HG03280 (cell line): ENCODE results near the gene PSME4.
"Not testable (repeated sequence)": the region's sequence is repeated elsewhere in the genome, so short reads cannot be mapped to it uniquely, and the experiment has no call there.

Experiments
- ATAC-seq: cut with Tn5 transposase; IDR thresholded peaks from one replicate; pipeline ENCODE4 v1.9.1; 2021; ENCODE audit warnings: mild to moderate bottlenecking, moderate library complexity; ENCODE audit not compliant: unreplicated experiment

The PSME4 gene

DNA sequence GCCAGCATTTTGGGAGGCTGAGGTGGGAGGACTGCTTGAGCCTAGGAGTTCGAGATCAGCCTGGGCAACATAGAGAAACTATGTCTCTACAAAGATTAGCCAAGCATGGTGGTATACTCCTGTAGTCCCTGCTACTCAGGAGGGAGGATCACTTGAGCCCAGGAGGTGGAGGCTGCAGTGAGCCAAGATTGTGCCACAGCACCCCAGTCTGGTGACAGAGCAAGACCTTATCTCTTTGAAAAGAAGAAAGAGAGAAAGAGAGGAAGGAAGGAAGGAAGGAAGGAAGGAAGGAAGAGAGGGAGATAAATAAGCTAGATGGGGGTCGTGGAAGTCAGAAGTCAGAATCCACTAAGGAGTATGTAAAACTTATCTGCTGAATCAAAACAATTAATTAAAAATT lies 127.2 kb downstream of the PSME4 start:
- no peak for ATAC-seq

- ATAC-seq: no peak
Observed at GRCh38 chr2:53842891-53843290, 127.9 kb downstream of the PSME4 start.

DNA sequence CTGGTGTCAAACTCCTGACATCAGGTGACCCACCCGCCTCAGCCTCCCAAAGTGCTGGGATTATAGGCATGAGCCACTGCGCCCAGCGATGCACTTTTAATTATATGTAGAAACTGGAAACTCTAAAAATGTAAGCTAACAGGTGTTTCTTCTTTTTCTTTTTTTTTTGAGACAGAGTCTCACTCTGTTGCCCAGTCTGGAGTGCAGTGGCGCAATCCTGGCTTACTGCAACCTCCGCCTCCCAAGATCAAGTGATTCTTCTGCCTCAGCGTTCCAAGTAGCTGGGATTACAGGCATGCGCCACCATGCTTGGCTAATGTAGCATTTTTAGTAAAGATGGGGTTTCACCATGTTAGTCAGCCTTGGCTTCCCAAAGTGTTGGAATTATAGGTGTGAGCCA lies 129.1 kb downstream of the PSME4 start:
- ATAC-seq: not testable (repeated sequence)

DNA sequence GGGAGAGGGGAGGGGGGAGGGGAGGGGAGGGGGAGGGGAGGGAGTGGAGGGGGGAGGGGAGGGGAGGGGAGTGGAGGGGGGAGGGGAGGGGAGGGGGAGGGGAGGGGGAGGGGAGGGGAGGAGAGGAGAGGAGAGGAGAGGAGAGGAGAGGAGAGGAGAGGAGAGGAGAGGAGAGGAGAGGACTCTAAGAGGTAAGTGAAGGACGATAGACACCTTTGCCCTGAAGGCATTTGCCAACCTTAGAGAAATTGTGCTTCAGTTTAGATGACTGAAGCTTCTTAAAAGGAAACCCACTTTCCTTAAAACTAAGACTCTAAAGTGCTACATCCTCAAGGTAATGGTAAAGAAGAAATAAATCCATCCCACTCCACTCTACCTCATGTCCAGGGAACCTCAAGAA lies 130.2 kb downstream of the PSME4 start:
- ATAC-seq: no peak

DNA sequence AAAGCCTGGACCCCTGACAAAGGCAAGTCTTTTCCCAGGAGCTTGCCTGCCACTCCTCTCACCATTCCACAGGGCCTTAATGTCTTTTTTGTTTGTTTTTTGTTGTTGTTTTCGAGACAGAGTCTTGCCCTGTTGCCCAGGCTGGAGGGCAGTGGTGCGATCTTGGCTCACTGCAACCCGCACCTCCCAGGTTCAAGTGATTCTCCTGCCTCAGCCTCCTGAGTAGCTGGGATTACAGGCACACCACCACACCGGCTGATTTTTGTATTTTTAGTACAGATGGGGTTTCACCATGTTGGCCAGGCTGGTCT lies 140.9 kb downstream of the PSME4 start:
- not testable (repeated sequence) for ATAC-seq

- no peak for ATAC-seq
Observed at GRCh38 chr2:53829273-53829979, 141.4 kb downstream of the PSME4 start.

GRCh38 chr2:53828331-53828730 lies 142.5 kb downstream of the PSME4 start:
- ATAC-seq: no peak

GRCh38 chr2:53827398-53828175 lies 143.2 kb downstream of the PSME4 start:
- no peak for ATAC-seq

DNA sequence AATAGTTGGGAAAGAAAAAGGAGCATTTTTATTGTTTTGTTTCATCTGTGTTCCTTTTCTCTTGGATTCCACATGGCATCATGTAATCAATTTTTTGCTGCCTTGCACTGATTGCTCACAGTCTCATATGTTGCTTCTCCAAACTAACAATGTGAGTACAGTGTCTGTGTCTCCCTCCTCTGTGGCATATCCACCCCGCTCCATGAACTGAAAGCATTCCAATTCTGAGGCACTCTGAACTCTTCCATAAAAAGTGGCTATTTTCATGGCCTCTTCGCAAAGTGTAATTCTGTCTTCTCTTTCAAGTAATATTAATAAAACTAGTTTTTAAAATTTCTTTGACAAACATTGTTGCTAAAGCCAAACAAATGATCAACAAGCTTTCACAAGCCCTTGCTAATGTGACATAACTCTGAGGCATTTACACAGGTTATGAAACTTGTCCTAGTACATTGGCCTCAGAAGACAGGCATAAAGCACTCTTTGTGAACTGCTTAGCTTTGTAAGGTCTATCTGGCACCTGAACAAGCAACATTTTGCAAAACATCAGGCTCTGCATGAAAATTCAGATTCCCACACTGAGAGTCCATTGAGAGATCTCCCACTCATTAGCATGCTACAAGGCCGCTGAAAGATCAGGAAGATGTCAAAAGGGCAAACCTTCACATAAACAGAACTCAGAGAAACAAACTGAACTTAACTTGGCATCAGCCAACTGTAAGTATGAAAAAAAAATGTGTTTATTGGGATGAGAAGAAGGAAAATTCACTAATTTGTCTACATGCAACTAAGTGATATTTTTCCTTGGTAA lies 144.0 kb downstream of the PSME4 start:
- no peak for ATAC-seq

DNA sequence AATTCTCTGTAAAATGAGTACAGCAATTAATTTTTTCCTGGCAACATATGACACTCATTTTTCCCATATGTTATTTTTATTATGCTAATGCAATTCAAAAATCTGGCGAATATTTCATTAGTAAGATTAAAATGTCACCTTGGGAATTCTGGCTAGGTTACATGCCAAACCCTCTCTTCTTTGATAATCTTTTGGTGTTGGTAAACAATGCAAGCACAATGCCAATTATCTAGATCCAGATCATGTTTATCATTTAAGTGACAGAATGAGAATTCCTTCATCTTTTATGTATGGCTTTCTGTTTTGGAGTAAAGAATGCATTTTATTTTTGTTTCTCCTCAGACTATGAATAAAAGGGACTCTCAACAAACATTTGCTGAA lies 144.8 kb downstream of the PSME4 start:
- no peak for ATAC-seq

DNA sequence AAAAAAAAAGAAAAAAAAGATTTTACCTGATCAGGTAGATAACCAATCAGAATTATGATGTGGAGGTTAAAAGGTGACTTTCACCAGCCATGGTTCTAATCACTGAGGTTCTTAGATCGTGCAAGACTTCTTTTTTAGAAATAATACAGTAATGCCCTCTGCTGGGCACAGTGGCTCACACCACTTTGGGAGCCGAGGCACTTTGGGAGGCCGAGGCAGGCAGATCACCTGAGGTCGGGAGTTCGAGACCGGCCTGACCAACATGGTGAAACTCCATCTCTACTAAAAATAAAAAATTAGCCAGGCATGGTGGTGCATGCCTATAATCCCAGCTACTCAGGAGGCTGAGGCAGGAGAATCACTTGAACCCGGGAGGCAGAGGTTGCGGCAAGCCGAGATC lies 147.2 kb downstream of the PSME4 start:
- ATAC-seq: not testable (repeated sequence)

- ATAC-seq: no peak
Observed at GRCh38 chr2:53821810-53822209, 149.0 kb downstream of the PSME4 start.

- no peak for ATAC-seq
Observed at GRCh38 chr2:53820711-53821110, 150.1 kb downstream of the PSME4 start.

GRCh38 chr2:53820048-53820447 lies 150.7 kb downstream of the PSME4 start:
- no peak for ATAC-seq

DNA sequence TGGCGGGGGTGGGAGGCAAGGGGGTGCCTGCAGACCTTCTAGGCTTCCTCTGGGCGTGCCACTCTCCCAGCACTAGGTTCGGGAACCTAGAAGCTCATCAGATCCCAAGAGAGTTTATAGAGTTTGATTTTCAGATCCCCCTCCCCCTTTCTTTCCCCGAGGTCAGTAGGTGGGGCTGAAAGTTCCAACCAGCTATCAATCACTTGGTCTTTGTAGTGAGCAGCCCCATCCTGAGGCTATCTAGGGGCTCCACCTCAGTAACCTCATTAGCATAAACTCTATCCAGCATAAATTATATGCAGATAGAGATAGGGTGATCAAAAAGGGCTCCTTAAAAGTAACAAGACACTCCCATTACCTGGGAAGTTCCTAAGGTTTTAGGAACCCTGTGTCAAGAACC lies 151.2 kb downstream of the PSME4 start:
- ATAC-seq: no peak

- no peak for ATAC-seq
Observed at GRCh38 chr2:53818854-53819435, 151.8 kb downstream of the PSME4 start.
